NCI-H1092 (cell line): ENCODE measurements around the gene AIRE.

Experiments used
- DNase-seq: peaks from one replicate; lab custom pipeline; 2025; lab: John Stamatoyannopoulos, UW

AIRE gene

DNA sequence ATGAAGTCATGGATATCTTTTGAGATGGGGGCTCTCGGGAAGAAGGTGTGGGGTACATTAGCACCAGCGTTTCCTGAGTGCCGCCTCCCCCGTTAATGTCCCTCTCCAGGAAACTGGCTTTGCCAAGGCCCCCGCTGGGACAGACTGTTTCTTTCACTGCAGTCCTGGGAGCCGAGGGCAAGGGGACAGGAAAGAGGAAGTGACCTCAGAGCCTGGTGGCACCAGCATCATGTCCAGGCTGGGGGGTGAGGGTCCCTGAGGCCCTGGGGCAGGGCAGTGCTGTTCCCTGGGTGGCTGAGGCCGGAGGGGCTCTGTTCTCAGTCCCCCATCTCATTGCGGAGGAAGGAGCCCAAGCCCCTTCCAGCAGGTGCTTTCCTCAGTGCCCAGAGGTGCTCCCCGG, 20.0 kb downstream of the AIRE start:
- DNase-seq, result no peak

GRCh38 chr21:44306936-44307704, 21.4 kb downstream of the AIRE start:
- DNase-seq, result no peak

- no peak for DNase-seq
Observed at GRCh38 chr21:44310628-44311507, 25.2 kb downstream of the AIRE start.

DNA sequence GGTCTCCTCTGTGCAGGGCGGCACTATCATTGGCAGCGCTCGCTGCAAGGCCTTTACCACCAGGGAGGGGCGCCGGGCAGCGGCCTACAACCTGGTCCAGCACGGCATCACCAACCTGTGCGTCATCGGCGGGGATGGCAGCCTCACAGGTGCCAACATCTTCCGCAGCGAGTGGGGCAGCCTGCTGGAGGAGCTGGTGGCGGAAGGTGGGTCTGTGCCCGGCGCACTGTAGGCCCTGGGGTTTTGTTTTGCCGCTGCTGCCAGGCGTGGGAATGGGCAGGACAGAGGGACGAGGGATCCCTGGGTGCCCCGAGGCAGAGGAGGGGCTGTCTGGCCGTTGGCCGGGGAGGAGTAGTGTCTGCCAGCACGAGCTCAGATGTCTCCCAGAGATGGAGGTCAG, 26.4 kb downstream of the AIRE start:
- DNase-seq, result no peak

GRCh38 chr21:44312716-44313115, 27.0 kb downstream of the AIRE start:
- no peak for DNase-seq

DNA sequence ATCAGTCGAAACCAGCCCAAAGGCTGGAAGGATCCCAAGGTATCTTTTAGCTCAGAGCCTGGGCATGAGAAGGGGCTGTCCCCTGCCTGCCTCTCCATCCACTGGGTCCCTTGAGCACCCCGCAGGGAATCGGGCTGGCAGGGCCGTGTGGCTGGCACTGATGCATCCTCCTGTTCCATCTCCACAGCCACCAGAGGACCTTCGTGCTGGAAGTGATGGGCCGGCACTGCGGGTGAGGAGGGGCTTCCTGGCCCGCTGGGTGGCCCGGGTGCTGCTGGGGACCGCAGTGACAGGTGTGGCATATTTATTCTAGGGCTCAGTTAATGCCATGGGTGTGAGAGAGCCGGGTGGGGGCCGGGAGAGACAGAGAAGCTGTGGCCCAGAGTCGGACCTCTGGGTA, 27.8 kb downstream of the AIRE start:
- DNase-seq, result no peak

DNA sequence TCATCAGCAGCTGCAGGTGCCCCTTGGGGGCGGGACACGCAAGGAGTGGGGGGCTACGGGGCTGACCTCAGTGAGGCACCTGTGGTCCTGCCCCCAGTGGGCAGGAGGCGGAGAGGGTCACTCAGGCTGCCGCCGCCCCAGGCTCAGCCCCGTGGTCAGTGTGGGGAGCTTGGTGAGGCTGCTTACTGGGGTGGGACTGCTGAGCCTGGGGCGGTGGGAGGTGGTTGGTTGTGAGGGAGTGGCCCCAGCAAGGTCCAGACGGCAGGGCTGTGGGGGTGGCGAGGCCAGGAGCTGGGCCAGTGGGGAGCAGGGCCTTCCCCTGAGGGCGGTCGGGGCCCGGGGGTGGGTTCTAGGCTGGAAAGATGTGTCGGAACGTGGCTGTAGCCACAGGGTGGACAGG, 28.5 kb downstream of the AIRE start:
- no peak for DNase-seq

- no peak for DNase-seq
Observed at GRCh38 chr21:44314561-44314960, 28.9 kb downstream of the AIRE start.

DNA sequence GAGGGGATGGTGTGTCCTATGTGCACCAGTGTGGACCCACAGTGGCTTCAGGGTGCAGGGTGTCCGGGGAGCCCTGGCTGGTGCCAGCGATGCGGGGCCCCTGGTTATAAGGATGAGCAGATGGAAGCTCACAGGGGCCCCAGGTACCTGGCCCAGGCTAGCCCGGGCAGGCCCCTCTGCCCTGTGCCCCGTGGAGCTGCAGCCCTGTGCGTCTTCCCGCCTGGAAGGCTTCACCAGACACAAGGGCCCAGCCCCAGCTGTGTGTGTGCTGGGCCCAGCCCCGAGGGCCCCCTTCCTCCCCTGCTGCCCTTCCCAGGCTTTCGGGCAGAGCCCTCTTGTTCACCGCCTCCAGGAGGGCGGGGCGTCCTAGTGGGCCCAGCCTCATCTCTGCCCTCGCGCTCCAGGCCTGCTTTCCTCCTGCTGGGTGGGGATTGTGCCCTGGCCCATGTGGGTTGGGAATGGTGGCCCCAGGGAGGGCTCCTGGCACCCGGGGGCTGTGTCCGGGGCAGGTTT, 30.1 kb downstream of the AIRE start:
- DNase-seq, result no peak

DNA sequence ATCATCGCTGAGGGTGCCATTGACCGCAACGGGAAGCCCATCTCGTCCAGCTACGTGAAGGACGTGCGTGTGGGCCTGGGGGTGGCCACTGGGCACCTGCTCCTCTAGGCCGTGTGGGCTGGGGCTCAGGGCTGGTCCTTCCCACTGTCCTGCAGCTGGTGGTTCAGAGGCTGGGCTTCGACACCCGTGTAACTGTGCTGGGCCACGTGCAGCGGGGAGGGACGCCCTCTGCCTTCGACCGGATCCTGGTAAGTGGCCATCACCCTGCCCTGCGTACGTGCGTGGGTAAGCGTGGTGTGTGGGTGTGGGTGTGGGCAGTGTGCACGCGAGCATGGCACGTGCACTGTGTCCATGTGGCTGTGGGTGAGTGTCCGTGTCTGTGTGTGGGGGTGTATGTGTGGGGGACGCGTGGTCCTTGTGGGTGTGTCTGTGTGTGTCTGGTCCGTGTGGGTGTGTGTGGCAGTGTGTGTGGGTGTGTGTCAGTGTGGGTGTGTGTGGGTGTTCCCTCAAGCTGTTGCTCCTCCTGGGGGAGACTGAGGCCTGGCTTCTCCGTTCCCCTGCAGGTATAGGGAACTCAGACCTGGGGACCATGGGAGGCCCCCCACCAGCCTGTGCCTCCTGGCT, 30.7 kb downstream of the AIRE start:
- no peak for DNase-seq

DNA sequence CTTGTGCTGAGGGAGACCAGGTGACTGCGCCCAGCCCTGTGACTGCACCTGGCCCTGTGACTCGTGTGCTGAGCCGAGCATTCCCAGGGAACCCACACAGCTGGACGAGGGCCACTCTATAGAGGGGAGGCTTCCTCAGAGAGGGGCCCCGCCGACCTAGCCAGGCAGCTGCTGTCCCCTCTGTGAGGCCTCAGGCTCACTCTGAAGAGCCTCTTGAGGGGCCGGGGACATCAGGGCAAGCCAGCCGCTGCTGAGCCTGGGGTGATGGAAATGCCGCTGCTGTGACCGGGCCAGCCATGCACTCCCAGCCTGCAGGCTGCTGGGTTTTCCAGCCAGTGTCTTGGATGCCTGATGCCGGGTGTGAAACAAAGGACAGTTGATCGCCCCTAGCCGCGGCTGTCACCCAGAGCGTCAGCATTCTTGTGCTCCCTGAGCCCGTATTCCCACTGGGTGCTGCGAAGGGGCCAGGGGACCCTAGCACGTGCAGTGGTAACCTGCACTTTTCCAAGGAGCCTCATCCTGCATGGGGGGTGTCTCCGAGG, 31.6 kb downstream of the AIRE start:
- no peak for DNase-seq

DNA sequence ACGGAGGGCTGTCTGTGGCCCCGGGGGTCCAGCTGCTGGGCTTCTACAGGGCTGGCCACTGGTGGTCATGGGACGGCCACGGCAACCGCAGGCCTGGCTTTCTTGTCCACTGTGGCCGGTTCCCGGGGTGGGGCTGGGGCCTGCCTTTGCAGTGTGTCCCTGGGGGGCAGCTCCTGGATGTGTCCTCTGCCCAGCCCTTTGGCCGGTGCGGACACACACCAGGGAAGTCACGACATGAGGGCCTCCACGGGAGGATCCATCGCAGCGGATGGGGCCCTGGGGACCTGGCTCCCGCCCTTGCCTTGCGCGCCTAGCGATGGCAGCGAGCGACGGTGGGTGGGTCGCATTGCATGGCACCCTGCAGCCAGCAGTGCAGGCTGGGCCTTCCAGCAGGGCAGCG, 32.2 kb downstream of the AIRE start:
- no peak for DNase-seq

GRCh38 chr21:44318489-44319285, 33.0 kb downstream of the AIRE start:
- DNase-seq, result no peak

GRCh38 chr21:44319407-44320065, 33.9 kb downstream of the AIRE start:
- DNase-seq, result no peak

DNA sequence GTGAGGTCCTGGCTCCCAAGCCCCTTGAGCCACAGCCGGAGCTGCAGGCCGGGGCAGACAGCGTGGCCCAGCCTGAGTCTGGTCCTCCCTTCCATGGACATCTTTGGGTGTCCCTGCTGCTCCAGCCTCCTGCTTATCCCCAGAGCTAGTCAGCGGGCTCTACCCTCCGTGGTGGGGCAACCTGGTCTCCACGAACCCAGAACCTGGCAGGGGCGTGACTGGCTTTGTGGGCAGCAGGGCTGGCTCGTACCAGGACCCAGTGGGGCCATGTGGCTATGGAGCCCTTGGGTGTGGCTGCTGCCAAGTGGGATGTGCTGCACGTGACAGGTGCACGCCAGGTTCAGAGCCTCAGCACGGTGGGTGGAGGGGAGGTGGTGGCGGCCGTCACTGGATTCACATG, 35.2 kb downstream of the AIRE start:
- no peak for DNase-seq

- no peak for DNase-seq
Observed at GRCh38 chr21:44321846-44322450, 36.3 kb downstream of the AIRE start.

- DNase-seq, result no peak
Observed at GRCh38 chr21:44322621-44323325, 37.1 kb downstream of the AIRE start.

DNA sequence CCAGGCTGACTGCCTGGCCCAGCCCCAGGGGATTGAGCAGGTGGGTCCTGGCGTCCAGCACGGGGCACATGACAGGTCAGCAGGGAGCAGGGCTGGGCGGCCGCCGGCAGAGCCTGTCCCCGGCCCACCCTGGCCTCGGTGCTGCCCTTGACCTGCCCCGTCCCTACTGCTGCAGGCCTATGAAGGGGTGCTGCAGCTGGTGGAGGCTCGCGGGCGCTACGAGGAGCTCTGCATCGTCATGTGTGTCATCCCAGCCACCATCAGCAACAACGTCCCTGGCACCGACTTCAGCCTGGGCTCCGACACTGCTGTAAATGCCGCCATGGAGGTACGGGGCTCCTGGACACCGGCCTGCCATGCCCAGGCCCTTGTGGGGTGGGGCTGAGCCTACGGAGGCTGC, 37.9 kb downstream of the AIRE start:
- DNase-seq, result no peak

DNA sequence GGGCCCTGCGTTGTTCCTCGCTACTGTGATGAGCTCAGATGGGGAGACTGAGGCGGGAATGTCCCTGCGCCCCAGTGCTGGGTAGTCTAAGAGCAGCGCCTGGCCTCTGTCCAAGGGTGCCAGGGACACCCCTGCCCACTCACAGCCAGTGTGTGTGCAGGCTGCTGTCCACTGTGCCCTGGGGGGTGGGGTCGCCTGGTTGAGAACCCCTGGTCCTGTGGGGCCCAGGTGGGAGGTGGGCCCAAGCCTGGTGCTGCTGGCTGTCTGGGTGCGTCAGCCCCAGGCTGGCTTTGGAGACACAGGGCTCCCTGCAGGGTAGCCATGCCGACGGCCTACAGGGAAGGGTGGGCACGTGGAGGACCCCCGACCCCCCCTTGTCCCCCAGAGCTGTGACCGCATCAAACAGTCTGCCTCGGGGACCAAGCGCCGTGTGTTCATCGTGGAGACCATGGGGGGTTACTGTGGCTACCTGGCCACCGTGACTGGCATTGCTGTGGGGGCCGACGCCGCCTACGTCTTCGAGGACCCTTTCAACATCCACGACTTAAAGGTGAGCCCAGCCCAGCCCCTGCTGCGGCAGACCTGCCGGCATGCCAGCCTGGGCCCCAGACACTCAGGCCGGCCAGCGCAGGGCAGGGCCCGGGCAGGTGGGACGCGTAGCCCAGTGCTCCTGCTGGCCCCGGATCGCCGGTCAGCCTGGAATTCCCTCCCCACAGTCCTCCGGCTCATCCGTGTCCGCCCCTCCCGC, 38.6 kb downstream of the AIRE start:
- DNase-seq, result no peak

GRCh38 chr21:44324854-44325107, 39.1 kb downstream of the AIRE start:
- no peak for DNase-seq
